T-helper 22 cell (primary cell): Measurements from ENCODE around the gene MDFI.

ENCODE experiments used
- DNase-seq: peaks from one replicate; pipeline ENCODE4 v3.0.0-alpha.2; 2020; ENCODE audit warnings: low read depth

Gene MDFI

DNA sequence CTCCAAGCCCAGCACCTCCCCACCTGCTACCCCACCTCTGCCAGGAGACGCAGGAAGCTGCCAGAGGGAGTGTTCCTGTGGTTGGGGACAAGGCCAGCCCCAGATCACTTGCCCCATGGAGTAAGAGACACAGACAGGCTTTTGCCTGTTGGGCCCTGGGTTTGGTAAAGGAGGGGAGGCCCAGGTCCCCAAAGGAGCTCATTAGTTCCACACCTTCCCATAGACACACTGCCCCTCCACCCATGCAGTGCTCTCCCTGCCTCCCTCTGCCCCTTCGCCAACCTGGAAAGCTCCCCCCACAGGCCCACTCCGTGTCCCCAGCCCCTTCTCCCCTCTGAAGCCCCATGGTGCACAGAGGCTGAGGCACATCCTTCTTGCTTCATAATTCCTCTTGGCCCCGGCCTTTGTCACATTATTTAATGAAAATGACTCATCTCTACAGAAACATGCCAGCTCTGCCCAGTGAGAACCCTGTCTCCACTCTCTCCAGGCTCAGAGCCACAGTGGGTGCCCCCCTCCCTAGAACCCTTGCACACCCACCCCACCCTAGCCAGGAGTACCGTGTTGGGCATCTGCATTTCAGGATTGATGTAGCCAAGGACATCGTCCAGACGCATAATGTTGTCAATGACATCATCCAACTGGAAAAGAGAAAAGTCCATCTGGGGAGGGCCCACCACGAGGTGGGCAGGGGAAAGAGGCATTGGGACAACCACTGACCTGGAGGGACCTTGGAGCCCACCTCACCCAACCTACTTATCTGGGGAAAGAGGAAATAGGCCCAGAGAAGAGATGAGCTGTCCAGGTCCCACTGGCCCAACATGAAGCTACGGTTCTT lies 51.1 kb downstream of the MDFI start:
- no peak for DNase-seq

DNA sequence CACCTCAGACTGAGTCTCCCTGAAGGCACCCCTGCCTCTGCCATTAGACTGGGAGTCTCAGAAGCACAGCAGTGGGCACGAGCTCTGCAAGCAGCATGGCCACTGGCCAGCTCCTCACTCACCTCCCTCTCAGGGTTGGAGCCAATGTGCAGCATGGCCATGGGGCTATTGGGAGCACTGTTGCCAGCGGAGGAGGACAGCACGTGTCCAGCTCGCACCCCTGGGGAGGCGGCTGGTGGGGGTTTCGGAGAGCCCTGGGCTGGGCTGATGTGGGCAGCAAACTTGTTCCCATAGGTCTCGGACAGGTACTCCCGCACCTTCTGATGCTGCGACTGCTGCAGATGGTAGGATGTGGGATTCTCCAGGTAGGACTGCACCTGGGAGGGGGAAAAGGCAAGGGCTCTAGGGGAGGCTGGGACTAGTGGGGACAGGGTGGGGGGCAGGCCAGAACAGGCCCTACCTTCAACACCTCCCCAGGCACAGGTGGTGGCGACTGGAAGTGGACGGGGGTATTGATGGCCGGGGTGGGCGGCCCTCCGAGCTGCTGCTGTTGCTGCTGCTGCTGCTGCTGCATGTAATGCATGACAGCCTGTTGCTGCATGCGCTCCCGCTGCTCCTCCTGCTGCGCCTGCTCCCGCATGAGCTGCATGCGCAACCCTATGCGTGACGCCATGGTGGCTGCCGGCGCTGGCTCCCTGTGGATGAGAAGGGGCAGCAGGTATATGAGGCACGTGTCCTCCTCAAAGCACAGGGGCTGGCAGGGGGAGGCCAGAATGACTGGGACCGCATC lies 52.5 kb downstream of the MDFI start:
- no peak for DNase-seq

DNA sequence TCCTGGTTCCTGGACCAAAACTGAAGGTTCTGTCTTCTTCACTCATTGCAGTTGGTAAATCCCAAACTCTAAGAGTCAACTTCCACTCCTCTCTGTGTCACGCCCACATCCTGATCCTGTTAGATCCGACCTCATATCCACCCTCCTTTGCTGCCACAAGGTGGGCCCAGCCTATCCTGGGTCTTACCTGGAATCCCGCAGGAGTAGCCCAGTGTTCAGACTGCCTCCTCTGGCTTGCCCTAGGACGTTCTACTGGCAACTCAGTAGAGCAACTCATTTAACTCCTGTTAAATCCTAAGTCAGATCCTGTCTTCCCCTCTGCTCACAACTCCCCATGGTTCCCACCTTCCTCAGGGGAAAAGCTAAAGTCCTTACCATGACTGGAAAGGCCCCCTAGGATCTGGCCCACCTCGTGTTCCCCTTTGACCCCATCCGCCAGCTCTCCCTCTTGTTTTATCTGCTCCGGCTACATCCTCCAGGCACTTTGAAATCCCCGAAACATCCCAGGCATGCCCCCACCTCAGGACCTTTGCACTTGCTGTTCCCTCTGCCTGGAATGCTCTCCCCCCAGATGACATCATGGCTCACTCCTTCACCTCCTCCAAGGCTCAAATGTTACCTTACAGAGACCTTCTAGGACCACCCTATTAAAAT lies 53.3 kb downstream of the MDFI start:
- DNase-seq, result no peak

DNA sequence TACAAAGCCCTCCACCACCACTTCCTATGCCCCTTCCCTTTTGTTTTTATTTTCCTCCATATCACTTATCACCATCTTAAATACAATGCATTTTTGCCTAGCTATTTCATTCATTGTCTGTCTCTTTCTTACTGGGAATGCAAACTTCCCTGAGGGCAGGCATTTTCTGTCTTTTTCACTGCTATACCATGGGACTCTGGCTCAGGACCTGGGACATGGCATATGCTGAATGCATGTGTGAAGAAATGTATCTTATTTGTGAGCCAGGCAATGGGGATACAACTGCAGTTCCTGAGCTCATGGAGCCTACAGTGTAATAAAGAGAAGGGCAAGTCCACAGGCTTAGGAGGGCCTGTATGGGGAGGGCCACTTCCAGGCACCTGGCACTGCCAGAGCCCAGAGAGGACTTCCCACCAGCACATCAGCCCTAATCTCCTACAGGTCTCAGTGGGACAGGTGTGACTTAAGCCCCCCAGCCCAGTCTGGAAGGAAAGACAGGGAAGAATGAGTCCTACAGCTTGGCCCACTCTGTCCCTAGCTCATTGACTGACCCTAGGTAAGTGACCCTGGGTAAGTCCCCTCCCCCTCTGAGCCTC lies 53.9 kb downstream of the MDFI start:
- no peak for DNase-seq

DNA sequence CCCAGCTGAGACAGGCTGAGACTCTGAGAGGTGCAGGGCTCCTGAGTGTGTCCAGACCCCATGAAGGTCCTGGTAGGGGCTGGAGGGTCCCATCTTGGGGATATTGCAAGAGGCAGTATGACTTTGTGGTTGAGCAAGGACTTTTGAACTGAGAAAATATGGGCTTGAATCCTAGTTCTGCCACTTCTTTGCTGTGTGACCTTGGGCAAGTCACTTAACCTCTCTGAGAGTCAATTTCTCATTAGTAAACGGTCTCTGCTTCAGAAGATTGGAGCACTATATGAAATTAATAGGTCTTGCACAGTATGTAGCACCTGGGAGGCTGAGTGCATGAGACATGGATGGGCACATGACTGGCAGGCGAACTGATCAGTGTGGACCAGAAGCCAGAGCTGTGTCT lies 54.5 kb downstream of the MDFI start:
- DNase-seq, result no peak

DNA sequence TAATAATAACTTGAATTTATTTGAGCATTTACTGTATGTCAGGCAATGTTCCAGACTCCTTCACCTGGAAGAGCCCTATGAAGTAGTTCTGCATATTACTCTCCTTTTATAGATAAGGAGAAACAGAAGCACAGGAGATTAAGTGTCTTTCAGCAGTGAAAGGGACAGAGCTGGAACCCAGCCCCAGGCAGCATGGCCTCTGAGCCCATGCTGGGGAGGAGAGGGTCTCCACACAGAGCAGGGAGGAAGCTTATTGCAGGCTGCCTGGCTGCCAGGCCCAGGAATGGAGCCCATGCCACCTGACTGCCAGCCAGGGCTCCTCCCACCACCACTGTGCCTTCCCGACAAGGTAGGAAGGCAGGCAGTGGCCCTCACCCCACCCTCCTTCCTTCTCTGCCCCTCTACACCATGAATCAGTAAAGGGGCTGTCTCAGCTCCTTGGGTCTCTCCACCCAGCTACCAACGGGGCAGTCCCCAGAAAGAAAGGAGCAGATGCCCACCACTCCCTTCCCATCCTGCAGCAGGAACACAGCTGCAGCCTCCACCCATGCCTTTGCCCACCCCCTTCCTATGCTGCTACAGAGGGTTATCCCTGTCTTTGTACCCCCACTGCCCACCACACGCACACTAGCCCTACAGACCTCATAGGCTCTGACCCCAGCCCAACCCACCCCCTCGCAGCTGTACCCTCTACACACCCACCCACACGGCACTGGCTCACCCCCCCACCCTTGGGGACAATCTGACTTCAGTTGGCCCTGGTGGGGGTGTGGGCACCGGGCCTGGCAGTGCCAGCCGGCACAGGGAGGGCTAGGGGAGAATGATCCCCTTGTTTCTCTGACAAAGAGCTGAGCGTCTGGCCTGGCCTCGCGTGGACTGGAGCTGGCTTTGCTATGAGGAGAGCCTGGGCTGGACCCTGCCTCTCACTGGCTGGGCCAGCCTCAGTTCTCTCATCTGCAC lies 55.3 kb downstream of the MDFI start:
- DNase-seq, result no peak

DNA sequence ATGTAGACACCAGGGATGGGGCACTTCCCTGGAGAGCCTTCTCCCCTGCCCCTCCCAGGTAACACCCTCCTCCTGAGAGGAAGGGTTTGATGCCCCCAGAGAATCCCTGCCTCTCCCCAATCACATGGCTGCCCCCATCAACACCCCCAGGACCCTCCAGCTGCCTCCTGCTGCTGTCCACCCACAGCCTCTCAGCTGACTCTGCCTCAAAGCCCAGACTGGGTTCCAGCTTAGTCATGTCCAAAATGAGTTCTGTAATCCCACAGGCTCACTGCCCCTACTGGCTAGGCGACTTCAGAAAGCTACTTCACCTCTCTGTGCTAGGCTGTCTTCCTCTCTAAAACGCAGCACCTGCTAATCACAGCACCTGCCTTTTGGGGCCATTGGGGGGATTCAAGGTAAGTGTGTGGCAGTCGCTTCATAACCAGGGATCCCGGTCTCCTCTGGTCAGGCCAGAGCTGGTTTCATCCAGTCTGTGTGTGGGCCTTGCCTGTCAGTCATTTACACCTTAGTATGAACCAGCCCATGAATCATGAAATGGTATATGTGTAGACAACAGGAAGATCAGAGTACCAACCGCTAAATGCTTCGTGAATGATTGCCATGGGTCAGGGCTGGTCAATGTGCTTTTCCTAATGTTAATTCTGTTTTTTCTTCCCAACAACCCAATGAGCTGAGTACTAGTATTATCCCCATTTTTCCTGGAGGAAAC lies 56.7 kb downstream of the MDFI start:
- DNase-seq, result no peak

DNA sequence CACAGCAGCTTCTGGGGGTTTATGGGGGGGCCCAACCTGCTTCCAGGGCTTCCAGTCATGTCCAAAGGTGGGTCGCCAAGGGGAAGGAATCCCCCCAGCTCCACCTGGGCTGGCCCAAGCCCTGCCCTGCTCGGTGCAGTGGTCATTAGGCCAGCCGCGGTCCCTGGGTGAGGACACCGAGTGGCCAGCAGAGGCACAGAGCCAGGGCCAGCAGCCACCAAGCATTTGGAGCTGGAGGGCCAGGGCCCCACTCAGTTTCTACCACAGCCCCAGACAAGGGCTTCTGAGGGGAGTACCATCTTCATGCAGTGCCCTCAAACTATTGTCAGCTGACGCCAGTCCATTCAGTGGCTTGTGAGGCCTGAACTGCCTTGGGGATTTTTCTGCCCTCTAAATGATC lies 57.6 kb downstream of the MDFI start:
- DNase-seq, result no peak

DNA sequence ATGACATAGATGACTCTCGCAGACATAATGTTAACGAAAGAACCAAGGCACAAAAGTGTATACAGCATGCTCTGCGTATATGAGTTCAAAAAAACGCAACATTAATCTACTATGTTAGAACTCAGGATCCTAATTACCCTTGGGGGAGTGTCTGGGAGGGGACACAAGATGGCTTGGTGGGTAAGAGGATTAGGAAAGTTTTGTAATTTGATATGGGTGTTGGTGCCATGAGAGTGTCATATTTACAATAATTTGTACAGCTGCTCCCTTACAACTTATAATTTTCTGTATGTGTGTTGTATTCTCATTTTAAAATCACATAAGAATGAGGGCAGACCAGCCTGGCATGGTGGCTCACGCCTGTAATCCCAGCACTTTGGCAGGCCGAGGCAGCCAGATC lies 58.5 kb downstream of the MDFI start:
- DNase-seq, result no peak

DNA sequence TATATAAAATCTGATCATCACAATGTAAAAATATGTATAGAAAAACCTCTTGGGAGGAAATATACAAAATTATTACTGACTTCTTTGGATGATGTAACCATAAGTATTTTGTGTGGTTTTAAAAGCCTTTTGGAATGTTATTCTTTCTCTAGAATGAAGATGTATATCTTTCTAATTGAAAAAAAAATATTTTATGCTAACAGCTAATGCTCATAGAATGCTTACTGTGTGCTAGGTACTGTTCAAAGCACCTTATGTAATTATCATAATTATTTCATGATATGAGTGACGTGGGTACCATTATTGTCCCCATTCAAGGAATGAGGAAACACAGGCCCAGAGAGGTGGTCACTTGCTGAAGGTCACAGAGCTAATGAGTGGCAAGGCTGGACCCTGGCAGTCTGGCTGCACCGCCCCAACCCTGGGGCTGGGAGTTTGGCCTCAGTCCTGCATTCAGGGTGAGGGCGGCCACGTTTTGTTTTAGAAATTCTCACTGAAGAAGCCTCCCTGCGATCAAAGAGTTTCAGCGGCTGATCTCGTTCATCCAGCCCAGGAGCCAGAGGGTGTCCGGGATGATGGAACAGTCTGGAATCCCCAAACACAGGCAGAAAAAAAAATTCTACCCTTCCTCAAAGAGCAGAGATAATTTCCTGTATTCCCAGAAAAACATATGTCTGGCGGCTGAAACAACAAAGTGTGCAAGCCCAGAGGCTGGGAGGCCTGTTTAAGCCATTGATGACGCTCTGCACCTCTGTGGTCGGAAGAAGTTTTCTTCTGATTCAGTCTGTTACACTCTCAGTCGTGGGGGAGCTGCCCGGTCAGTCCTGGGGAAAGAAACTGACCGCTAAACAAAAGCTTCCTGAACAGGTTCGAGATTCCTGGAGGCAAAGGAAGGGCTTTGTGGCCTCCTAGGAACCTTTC lies 59.9 kb downstream of the MDFI start:
- no peak for DNase-seq

DNA sequence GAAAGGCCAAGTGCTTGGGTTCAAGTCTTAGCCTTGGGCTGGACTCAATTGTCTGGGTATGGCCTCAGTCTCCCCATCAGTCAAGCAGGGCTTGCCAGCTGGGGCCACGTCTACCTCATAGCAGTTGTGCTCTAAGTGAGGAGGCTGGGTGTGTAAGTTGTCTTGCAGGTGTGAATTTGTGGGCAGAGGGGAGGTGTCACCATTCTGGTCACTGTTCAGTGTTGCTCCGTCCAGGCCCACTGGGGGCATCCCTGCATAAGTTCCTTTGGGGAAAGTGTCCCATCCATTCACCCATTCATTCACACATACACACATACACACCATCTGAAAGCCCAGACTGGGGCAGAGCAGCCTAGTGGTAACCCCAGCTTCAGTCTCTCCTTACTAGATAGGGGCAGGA lies 60.8 kb downstream of the MDFI start:
- DNase-seq, result no peak

DNA sequence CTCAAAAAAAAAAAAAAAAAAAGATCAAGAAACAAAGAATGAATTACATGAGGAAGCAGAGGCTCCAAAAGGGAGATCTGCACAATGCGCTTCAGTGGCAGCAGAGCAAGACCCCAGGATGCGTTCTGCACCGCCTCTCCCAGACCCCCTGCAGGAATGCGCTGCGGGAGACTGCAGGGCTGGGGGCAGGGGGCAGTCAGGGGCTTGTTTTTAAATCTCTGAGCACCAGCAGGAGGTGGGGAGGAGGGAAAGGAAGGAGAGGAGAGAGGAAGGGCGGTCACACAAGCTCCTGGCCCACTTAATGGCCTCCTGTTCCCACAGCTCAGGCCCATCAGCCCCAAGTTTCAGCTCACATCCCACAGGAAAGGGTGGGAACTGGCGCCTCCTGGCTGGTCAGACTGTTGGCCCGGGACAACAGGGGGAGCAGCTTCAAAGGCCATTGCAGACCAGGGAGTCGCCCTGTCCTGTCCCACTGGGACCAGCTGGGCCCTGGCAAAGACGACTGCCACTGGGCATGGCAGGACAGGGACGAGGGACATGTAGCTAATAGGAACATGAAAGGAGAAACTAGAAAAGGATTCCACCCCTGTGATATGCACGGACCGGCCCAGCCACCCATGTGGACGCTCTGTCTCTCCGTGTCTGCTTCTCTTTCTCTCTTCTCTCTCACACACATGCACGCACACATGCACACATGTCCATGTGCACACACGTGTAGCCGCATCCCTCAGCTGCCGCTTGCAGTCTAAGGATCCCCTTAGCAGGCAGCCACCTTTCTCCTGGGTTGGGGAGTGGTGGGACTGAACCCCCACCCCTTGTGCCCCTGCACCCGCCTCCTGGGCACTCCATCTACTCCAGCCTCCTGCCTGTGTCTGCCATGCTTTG lies 62.4 kb downstream of the MDFI start:
- no peak for DNase-seq

DNA sequence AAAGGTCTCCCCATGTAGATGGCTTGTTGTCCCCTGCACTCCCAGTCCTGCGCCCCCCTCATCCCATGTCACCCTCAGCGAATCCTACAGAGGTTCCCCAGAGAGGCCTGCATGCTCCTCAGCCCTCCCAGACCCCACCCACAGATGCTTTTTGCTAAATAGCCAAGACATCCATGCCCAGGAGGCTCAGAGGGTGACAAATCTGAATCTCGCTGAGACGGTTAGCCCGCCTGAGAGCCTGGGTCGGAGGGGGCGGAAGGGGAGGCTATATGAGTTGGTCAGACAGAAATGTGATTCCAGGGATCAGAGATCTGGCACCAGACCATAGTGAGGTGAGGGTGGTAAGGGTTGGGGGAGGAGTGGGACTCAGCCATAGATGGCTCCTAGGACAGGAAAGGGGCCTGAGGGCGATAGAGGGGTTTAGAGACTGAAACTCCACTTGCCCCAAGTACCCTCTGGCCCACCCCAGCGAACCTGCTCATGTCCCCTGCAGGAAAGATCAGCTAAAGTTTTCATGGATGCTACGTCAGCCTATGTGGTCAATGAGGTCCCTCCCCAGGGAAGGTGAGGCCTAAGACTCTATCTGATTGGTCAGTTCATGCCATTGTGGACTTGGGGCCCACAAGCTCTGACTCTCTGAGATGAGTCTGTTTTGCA lies 63.9 kb downstream of the MDFI start:
- no peak for DNase-seq

DNA sequence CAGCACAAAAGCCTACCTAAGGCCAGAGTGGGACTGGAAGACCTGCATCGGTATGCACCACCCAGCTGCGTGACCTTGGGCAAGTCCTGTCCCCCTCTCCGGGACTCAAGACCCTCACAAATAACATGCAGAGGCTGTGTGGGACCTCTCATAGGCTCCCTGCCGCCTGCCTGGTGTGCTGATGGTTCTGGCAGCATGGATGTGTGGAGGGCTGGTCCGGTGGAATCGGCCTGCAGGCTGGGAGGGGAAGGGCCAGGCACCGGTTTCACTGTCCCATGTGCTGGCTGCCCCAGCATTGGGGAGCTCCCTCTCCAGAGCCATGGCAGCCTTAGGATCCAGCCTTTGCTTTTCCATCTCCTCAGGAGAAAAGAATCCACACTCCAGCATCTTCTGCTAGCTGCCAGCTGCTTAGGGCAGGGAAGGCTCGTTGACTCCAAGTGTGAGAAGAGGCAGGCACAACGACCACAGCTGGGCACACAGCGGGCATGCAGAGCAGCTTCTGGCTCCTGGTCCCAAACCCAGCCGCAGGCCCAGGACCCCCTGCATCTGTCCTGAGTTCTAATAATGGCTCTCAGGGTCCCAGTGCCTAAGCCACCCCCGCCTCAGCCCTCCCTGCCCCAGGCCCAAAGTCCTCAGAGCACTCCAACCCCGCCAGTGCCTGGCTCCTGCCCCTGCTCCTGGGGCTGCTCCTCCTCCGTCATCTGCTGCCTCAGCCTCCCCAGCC lies 64.7 kb downstream of the MDFI start:
- DNase-seq, result no peak
